Effector memory CD8-positive, alpha-beta T cell (primary cell): Measurements from ENCODE around the gene SPATA19.
"Not testable (repeated sequence)": the region's sequence is repeated elsewhere in the genome, so short reads cannot be mapped to it uniquely, and the experiment has no call there.

Experiments
- ATAC-seq: fragments of 150-1000 bp; cut with Tn5 transposase; replicated peaks from 2 replicates; pipeline ENCODE4 v1.10.0; 2021; ENCODE audit warnings: mild to moderate bottlenecking, moderate library complexity
- DNase-seq, 3 experiments: peaks; one replicate each; pipeline ENCODE4 v3.0.0; 2021
- H3K27ac Mint-ChIP-seq, 2 donors: one replicate each; pipeline ENCODE4 v1.8.0; 2022; ENCODE audit warnings: mild to moderate bottlenecking in 2 of 2, mixed read lengths in 2 of 2, moderate library complexity in 2 of 2
- H3K27me3 Mint-ChIP-seq, 2 donors: one replicate each; pipeline ENCODE4 v1.8.0; 2022; ENCODE audit warnings: mixed read lengths in 2 of 2
- H3K36me3 Mint-ChIP-seq: one replicate; pipeline ENCODE4 v1.8.0; 2022; ENCODE audit warnings: mild to moderate bottlenecking, moderate library complexity, mixed read lengths; ENCODE audit not compliant: insufficient read depth
- H3K4me1 Mint-ChIP-seq, 2 donors: one replicate each; pipeline ENCODE4 v1.8.0; 2022; ENCODE audit warnings: low read depth in 2 of 2, mixed read lengths in 2 of 2
- H3K4me3 Mint-ChIP-seq, 2 donors: one replicate each; pipeline ENCODE4 v1.8.0; 2022; ENCODE audit warnings: mild to moderate bottlenecking in 2 of 2, mixed read lengths in 2 of 2, moderate library complexity in 2 of 2
- H3K9me3 Mint-ChIP-seq, 2 donors: one replicate each; pipeline ENCODE4 v1.8.0; 2022; ENCODE audit warnings: mixed read lengths in 2 of 2

Gene SPATA19

DNA sequence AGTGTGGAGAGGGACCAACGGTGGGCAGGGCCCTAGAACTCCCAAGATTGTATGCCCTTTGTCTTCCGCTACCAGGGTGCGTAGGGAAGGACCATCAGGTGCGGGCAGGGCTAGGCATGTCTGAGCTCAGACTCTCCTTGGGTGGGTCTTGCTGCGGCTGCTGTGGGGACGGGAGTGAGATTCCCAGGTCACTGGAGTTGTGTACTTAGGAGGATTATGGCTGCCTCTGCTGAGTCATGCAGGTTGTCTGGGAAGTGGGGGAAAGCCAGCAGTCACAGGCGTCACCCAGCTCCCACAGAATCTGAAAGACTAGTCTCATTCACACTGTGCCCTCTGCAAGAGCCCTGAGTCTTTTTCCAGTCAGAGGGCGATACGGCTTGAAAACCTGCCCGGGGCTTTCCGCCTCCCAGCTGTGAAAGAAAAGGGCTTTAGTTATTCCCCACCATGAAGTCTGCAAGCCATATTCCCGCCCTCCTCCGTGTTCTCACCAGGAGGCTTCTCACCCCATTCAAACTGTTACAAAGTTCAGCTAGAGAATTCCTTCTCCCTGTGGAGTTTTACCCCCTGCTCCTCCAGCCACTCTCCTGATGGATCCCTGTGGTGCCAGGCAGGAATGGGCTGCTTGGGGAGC, 9.1 kb upstream of the SPATA19 start:
- H3K27ac Mint-ChIP-seq, H3K4me3 Mint-ChIP-seq, DNase-seq, H3K36me3 Mint-ChIP-seq, H3K9me3 Mint-ChIP-seq, H3K4me1 Mint-ChIP-seq, ATAC-seq: not testable (repeated sequence)
- H3K27me3 Mint-ChIP-seq = peaks cover 54 to 64% of the 10 kb centered on the region in 2 donors

DNA sequence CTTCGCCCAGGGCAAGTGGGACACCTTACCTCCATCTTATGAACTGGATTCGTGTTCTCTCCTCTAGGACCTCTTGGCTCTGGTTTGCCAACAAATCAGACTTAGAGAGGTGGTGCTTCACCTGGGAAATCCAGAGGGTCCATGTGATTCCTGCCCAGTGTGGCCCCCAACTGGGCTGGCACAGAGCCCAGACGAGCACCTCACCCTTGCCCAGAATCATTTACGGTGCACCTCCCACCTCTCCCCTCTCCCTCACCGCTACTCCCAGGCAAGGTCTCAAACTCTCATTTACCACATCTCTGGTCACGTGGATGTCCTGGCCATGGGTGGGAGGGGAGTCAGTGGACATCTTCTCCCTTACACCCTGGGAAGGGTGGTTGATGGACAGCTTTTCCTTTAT, 1.1 kb downstream of the SPATA19 start:
- H3K4me3 Mint-ChIP-seq = no peak overlapping the region
- peaks cover 0 to 2% of the 10 kb centered on the region in 2 donors for H3K9me3 Mint-ChIP-seq
- no peak overlapping the region for H3K27ac Mint-ChIP-seq
- no peak for ATAC-seq
- H3K36me3 Mint-ChIP-seq = no peaks in the 10 kb centered on the region
- peaks cover 12 to 42% of the 10 kb centered on the region in 2 donors for H3K27me3 Mint-ChIP-seq
- H3K4me1 Mint-ChIP-seq = no peaks in the 10 kb centered on the region
- DNase-seq = no peak

DNA sequence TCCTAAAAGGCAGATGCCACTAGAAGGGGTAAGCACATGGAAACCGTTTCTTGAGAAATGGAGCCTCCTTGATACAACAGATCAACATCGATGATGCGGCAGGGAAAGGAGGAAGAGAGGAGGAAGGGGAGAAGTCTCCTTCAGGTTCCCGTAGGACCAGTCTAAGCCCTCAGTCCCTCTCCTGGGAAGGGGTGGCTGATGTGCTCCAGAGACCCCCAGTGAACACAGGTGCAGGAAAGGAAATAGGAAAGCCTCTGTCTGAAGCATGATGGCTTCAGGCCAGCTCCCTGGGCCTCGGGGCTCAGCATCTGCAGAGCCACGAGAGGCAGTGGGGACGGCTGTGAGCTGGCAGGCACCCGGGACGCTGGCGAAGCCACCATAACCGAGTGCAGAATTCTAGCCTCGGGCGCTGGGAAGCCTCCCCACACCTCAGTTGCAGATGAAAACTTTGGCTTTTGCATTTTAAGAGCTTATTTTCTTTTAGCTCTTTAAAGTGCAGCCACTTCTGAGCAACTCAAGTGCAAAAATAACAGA, 1.8 kb downstream of the SPATA19 start:
- Mint-ChIP-seq H3K36me3 (no peaks in the 10 kb centered on the region), H3K4me1 (no peaks in the 10 kb centered on the region)

DNA sequence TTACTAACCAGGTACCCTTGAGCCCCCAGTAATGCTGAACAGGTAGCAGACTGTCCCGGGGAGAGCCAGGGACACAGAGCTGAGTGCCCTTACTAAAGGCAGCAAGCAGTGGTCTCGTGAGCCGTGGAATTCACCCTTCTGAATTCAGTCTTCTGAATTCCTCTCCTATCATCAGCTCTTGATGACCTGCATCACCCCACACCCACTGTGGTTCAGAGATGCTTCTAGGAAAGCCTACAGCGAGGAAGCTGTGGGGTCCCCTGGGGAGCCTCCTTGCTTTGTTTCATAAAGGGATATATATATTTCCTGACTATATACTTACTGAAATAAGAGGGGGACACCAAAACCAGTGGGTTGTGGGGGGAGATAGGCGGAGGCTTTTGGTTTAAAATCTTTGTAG, 2.6 kb downstream of the SPATA19 start:
- no peaks in the 10 kb centered on the region for H3K36me3 Mint-ChIP-seq
- H3K27ac Mint-ChIP-seq = no peak overlapping the region
- H3K4me3 Mint-ChIP-seq = no peak overlapping the region
- H3K9me3 Mint-ChIP-seq = peaks cover 0 to 2% of the 10 kb centered on the region in 2 donors
- ATAC-seq = no peak
- no peak for DNase-seq
- no peaks in the 10 kb centered on the region for H3K4me1 Mint-ChIP-seq
- peaks cover 12 to 42% of the 10 kb centered on the region in 2 donors for H3K27me3 Mint-ChIP-seq

More for the DNA sequence above, 1.8 kb downstream of the SPATA19 start:
- Mint-ChIP-seq H3K27me3 (peaks cover 12 to 42% of the 10 kb centered on the region in 2 donors), H3K9me3 (peaks cover 0 to 2% of the 10 kb centered on the region in 2 donors), H3K27ac (no peak overlapping the region), H3K4me3 (no peak overlapping the region)
- DNase-seq = no peak
- no peak for ATAC-seq

DNA sequence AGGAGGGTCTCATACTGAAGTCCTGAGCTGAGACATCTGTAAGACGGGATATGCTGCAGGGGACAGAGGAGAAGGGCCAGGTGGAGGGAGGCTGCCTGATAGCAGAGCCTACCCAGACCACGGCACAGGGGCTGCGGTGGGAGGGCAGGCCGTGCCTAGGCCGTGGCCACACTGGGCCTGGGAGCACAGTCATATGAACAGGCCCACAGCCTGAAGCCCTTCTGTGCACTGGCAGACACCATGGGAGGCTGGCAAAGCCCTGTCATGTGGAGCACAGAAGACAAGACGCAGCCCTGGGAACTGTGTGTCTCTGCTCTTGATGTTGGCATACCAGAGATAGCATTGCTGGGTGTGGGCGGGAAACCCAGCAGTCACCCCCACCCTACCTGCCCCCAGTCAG, 3.3 kb downstream of the SPATA19 start:
- no peaks in the 10 kb centered on the region for H3K36me3 Mint-ChIP-seq
- H3K27ac Mint-ChIP-seq = no peak overlapping the region
- H3K9me3 Mint-ChIP-seq = peaks cover 0 to 2% of the 10 kb centered on the region in 2 donors
- DNase-seq = no peak
- H3K4me1 Mint-ChIP-seq = no peaks in the 10 kb centered on the region
- H3K27me3 Mint-ChIP-seq = peaks cover 13 to 42% of the 10 kb centered on the region in 2 donors
- ATAC-seq = no peak
- no peak overlapping the region for H3K4me3 Mint-ChIP-seq

DNA sequence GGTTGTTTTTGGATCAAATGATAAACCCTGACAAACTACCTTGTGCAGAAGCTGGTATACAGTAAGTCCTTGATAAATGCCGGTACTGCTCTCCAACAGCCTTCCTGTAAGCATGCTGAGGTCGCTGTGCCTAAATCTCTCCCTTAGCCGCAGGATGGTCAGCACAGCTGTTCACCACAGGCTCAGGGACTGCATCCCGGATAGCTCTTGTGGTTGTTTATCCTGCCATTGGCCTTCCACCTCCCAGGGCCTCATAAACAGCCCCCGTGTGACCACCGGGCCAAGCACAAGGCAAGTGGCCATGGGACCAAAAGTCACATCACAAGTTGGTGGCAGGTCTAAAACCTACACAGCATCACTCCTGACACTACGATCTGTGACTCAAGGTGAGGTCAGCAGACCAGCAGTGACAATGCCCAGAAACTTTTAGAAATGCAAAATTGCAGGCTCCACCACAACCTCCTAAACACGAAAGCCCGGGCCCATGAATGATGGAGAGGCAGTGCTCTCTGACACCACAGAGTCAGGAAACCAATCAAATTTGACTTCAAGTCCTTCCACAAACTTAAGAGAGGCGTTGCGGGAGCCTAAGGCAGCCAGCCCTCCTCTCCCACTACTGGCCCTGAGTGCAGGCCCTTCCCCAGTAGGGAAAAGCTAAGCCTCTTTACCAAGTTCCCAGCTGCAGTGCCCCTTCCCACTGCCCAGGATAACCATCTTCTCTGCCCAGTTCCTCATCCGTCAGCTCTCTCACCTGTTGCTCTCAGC, 3.9 kb downstream of the SPATA19 start:
- no peak for DNase-seq
- no peak for ATAC-seq
- no peaks in the 10 kb centered on the region for H3K36me3 Mint-ChIP-seq
- no peaks in the 10 kb centered on the region for H3K4me1 Mint-ChIP-seq
- H3K9me3 Mint-ChIP-seq = no peaks in the 10 kb centered on the region
- peaks cover 18 to 43% of the 10 kb centered on the region in 2 donors for H3K27me3 Mint-ChIP-seq
- no peak overlapping the region for H3K27ac Mint-ChIP-seq
- no peak overlapping the region for H3K4me3 Mint-ChIP-seq

DNA sequence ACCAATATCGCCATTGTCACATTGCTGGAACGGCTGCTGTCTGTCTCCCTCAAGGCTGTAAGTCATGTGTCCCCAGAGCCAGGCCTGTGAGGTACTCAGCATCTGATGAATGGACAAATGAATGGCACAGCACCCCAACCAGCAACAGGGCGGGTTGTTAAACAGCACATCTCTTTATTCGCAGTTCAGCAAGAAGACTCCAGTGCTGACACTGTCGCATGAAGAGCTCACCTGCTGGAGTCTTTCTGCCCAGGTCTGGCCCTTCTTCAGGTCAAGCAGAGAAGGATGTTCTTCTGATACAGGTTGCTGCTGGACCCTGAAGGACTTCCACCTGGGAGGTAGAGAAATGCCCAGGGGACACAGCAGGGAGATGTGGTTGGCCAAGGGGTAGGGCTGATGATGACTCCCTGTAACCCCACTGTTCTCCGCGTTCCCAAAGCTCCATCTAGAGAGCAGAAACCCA, 4.8 kb downstream of the SPATA19 start:
- no peaks in the 10 kb centered on the region for H3K9me3 Mint-ChIP-seq
- peaks cover 0 to 6% of the 10 kb centered on the region in 2 donors for H3K4me1 Mint-ChIP-seq
- no peak overlapping the region for H3K27ac Mint-ChIP-seq
- H3K27me3 Mint-ChIP-seq = peaks cover 18 to 53% of the 10 kb centered on the region in 2 donors
- DNase-seq (no peak), ATAC-seq (no peak)
- H3K4me3 Mint-ChIP-seq = no peak overlapping the region
- no peaks in the 10 kb centered on the region for H3K36me3 Mint-ChIP-seq

DNA sequence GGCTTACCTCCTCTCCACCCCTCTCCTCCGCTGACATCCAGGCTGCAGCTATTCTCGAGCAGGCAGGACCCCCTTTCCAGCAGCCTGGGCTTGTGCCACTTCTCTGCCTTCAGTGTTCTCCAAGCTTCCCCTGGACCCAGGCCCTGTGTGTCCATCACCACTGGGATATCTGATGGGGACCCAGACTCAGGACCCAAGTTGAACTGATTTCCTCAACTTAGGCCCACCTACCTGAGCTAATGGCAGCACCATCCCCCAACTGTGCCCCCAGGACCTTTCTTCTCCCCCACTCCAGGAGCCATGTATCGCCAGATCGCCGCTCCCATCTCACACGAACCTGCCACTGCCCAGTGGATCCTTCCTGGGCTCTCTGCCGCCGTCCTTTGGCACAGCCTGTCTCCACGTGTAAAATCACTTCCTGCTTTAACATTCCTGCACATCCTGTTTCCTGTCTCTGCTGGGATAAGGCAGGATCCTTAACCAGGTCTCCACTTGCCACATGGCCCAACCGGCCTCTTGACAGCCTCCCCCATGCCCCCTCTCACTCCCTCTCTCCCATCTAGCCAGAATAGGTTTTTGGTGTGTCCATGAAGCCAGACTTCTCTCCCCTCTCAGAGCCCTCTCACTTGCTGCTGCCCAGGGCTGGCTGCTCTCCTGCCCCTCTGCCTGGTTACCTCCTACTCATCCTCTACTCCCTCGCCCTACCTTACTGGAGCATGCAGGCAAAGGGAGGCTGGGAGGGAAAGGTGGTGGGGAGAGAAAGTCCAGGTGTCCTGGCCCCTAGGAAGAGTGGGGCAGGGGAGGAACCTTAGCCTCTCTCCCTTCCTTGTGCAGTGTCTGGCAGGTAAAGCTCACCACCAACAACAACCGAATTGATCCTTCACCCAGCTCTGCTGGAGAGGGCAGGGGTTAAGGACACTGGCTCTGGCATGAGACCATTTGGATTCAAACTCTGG, 9.4 kb downstream of the SPATA19 start:
- H3K36me3 Mint-ChIP-seq = peaks cover 8% of the 10 kb centered on the region
- H3K4me3 Mint-ChIP-seq = no peak overlapping the region
- H3K4me1 Mint-ChIP-seq = peaks cover 4 to 15% of the 10 kb centered on the region in 2 donors
- H3K9me3 Mint-ChIP-seq = no peaks in the 10 kb centered on the region
- H3K27ac Mint-ChIP-seq = no peak overlapping the region
- H3K27me3 Mint-ChIP-seq = peaks cover 9 to 13% of the 10 kb centered on the region in 2 donors
- DNase-seq (no peak), ATAC-seq (no peak)

DNA sequence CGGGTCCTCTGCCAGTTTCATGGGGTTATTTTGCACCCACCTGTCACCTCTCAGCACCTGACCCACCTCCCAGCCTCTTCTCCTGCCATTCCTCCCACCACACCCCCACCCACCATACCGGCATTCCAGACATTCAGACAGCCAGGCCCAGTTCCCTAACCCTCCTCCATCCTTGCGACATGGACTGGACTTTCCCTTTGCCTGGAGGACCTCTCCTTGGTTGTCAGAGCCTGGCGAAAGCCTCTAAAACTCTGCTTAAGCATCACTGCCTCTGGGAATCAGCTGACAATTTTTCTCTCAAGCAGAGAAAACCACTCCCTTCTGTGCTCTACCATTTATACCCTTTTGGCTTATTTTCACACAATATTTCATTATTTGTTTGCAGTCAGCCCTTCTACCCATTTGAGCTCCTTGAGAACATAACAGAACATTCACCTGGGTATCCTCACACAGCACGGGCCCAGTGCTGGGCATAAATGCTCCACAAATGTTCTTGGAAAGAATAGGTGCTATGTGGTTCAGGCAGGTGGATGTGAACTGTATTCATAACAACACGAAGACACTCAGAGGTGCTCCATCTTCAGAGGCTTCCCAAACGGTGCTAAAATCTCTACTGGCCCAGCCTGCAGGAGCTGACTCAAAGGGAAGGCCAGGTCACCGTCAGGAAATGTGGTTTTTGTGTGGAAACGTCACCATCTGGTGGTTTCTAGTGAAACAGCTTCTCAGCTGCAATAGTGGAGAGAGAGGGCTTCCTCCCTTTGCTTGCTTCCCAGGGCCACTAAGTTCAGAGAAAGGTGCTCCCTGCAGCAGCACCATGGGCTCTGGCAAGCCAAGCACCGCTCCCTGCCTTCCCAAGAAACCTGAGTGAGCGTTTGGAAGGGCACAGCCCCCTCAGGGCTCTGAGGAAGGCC, 10.4 kb downstream of the SPATA19 start:
- no peak for DNase-seq
- peaks cover 4 to 15% of the 10 kb centered on the region in 2 donors for H3K4me1 Mint-ChIP-seq
- peaks cover 13% of the 10 kb centered on the region in 2 donors for H3K27me3 Mint-ChIP-seq
- H3K9me3 Mint-ChIP-seq = no peaks in the 10 kb centered on the region
- peaks cover 8% of the 10 kb centered on the region for H3K36me3 Mint-ChIP-seq
- peak; percentile 17 for ATAC-seq
- no peak overlapping the region for H3K4me3 Mint-ChIP-seq
- H3K27ac Mint-ChIP-seq = peak overlapping the region in 1 of 2 donors; percentile 26

DNA sequence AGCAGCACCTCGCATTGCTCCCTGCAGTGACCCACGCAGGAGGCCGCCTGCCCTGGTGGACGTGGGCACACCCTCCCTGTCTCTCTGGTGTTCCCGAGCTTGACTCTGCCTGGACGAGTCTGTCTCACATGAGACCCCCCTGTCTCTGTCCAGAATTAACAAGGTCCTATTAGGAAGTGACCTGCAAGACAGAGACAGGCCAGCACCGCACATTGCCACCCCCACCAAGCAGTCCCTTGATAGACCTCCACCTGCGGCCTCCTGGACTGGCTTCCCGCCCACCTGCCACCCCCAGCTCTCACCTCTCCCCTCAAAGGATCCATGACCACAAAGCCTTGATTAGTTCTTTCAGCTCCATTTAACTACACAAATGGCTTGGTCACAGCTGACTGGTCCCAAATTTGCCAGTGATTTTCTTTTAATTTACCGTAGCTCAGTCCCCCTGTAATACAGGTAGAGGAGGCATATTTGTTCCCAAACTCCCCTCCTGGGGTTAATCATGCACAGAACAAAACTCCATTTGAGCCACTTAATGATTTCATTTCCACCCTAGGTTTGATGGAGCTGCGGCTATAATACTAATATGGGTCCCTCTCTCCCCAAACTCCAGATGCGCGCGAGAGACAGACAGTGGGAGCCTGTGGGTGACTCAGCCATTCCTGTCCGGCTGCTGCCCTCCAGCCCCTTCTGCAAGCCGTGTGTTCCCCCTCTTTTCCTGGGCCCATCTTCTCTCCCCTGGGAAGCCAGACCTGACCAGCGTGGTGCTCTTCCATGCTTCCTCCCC, 11.2 kb downstream of the SPATA19 start:
- Mint-ChIP-seq H3K27ac (no peak overlapping the region), H3K9me3 (no peaks in the 10 kb centered on the region), H3K36me3 (peaks cover 8% of the 10 kb centered on the region), H3K27me3 (peaks cover 18 to 21% of the 10 kb centered on the region in 2 donors), H3K4me3 (no peak overlapping the region), H3K4me1 (peaks cover 4 to 15% of the 10 kb centered on the region in 2 donors)
- DNase-seq = no peak
- ATAC-seq = no peak

DNA sequence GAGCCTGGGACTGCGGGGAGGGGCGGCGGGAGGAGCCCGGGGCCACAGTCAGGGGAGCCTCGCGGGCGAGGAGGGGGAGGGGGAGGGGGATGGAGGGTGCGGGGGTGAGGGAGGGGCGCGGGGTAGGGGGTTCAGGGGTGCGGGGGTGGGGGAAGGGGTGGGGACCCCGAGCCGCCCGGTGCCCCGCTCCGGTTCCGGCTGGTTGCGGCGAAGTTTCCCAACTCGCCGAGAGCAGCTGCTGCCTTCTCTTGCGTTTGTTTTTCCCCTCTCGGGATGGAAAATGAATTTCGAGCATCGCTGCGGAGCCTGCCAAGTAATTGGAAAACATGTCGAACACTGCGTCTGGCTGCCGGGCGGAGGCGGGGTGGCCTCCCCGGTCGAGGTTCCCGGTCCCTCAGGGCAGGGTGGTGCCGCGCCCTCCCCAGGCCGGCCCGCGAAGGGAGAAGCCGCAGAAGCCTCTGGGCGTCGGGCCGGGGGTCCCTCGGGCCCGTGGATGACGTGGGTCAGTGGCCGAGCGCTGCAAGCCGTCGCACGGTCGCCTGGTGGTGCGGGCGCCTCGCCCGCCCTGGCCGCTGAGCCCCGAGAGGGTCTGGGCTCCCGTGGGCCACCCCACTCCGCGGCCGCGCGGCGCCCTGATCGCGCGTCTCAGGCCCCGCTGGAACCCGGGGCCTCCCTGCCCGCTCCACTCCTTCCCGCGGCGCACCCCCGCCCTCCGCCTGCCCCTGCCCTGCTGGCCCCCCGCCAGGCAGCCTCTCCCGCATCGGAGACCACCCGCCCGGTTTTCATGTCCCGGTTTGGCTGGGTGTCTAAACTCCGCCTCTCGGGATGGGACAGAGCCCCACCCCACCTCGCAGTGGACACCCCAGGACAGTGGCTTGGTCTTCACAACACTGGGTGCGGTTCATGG, 12.1 kb downstream of the SPATA19 start:
- no peak overlapping the region for H3K27ac Mint-ChIP-seq
- ATAC-seq = no peak
- DNase-seq = no peak
- peaks cover 26 to 29% of the 10 kb centered on the region in 2 donors for H3K27me3 Mint-ChIP-seq
- no peaks in the 10 kb centered on the region for H3K9me3 Mint-ChIP-seq
- no peak overlapping the region for H3K4me3 Mint-ChIP-seq
- H3K4me1 Mint-ChIP-seq = peaks cover 4 to 15% of the 10 kb centered on the region in 2 donors
- H3K36me3 Mint-ChIP-seq = peaks cover 8% of the 10 kb centered on the region
